ENCODE measurements around the gene CCNF. TPM values are rescaled to one million over a fixed set of nuclear protein-coding genes. Genes with fewer than 3 reads are reported as not detected.

CCNF gene
- total RNA-seq, 1 donor from 2014 or later: 27.8 TPM

GRCh38 chr16:2451851-2452320, 22.6 kb downstream of the CCNF start:
- TF ChIP-seq CTCF (IDR thresholded peaks at IDR 0.05; ENCODE audit: unreplicated experiment): no peak
- no peaks in the 10 kb centered on the region for H3K27me3 Mint-ChIP-seq
- DNase-seq (ENCODE audit: low spot score, unreplicated experiment): no peak
- no peak overlapping the region for H3K27ac Mint-ChIP-seq
- no peak overlapping the region for H3K4me3 Mint-ChIP-seq (ENCODE audit: low read depth)
- H3K9me3 Mint-ChIP-seq (ENCODE audit: low read depth): no peaks in the 10 kb centered on the region
- H3K36me3 Mint-ChIP-seq (ENCODE audit: insufficient read depth): peaks cover 13% of the 10 kb centered on the region
- H3K4me1 Mint-ChIP-seq (ENCODE audit: low read depth): no peaks in the 10 kb centered on the region

- Mint-ChIP-seq H3K4me3 (ENCODE audit: low read depth) (no peak overlapping the region), H3K36me3 (ENCODE audit: insufficient read depth) (peaks cover 13% of the 10 kb centered on the region), H3K27me3 (no peaks in the 10 kb centered on the region), H3K27ac (no peak overlapping the region), H3K9me3 (ENCODE audit: low read depth) (no peaks in the 10 kb centered on the region), H3K4me1 (ENCODE audit: low read depth) (no peaks in the 10 kb centered on the region)
- TF ChIP-seq CTCF (IDR thresholded peaks at IDR 0.05; ENCODE audit: unreplicated experiment): no peak
- DNase-seq (ENCODE audit: low spot score, unreplicated experiment): no peak
Measured at GRCh38 chr16:2452650-2453049, 23.4 kb downstream of the CCNF start.

GRCh38 chr16:2455081-2455845, 26.0 kb downstream of the CCNF start:
- Mint-ChIP-seq H3K27ac (no peak overlapping the region), H3K4me3 (ENCODE audit: low read depth) (no peak overlapping the region), H3K9me3 (ENCODE audit: low read depth) (no peaks in the 10 kb centered on the region), H3K27me3 (no peaks in the 10 kb centered on the region), H3K4me1 (ENCODE audit: low read depth) (peaks cover 5% of the 10 kb centered on the region), H3K36me3 (ENCODE audit: insufficient read depth) (peaks cover 10% of the 10 kb centered on the region)
- no peak for TF ChIP-seq CTCF (IDR thresholded peaks at IDR 0.05; ENCODE audit: unreplicated experiment)
- no peak for DNase-seq (ENCODE audit: low spot score, unreplicated experiment)

GRCh38 chr16:2456551-2457153, 27.4 kb downstream of the CCNF start:
- Mint-ChIP-seq H3K4me1 (ENCODE audit: low read depth) (peaks cover 6% of the 10 kb centered on the region), H3K9me3 (ENCODE audit: low read depth) (no peaks in the 10 kb centered on the region), H3K4me3 (ENCODE audit: low read depth) (no peak overlapping the region), H3K36me3 (ENCODE audit: insufficient read depth) (peaks cover 10% of the 10 kb centered on the region), H3K27ac (no peak overlapping the region), H3K27me3 (no peaks in the 10 kb centered on the region)
- no peak for DNase-seq (ENCODE audit: low spot score, unreplicated experiment)
- TF ChIP-seq CTCF (IDR thresholded peaks at IDR 0.05; ENCODE audit: unreplicated experiment): no peak

GRCh38 chr16:2457267-2457666, 28.0 kb downstream of the CCNF start:
- Mint-ChIP-seq H3K9me3 (ENCODE audit: low read depth) (no peaks in the 10 kb centered on the region), H3K27me3 (no peaks in the 10 kb centered on the region), H3K36me3 (ENCODE audit: insufficient read depth) (peaks cover 9% of the 10 kb centered on the region), H3K27ac (no peak overlapping the region), H3K4me1 (ENCODE audit: low read depth) (peaks cover 6% of the 10 kb centered on the region), H3K4me3 (ENCODE audit: low read depth) (no peak overlapping the region)
- DNase-seq (ENCODE audit: low spot score, unreplicated experiment): no peak
- no peak for TF ChIP-seq CTCF (IDR thresholded peaks at IDR 0.05; ENCODE audit: unreplicated experiment)
